ENCODE measurements around the gene TBC1D5.
A peak's percentile ranks its signal among the peaks of the same experiment; 100 is the strongest.
"Not testable (repeated sequence)": the region's sequence is repeated elsewhere in the genome, so short reads cannot be mapped to it uniquely, and the experiment has no call there.

Gene TBC1D5

GRCh38 chr3:17742102-17742879 lies at the start of gene TBC1D5:
Gene TBC1D5 (minus strand): TSS chr3:17742631. CDS start chr3:17508570, 234,061 bp downstream.
- peak; percentile 96 for DNase-seq

GRCh38 chr3:17783426-17783825 lies 41.0 kb upstream of the TBC1D5 start:
- no peak for DNase-seq

- no peak for DNase-seq
Measured at GRCh38 chr3:17782751-17783150, 40.3 kb upstream of the TBC1D5 start.

- DNase-seq: not testable (repeated sequence)
Measured at GRCh38 chr3:17780369-17780768, 37.9 kb upstream of the TBC1D5 start.

GRCh38 chr3:17779304-17780250 lies 37.1 kb upstream of the TBC1D5 start:
- DNase-seq: not testable (repeated sequence)

- DNase-seq: not testable (repeated sequence)
Measured at GRCh38 chr3:17777326-17777725, 34.9 kb upstream of the TBC1D5 start.

GRCh38 chr3:17775073-17775472 lies 32.6 kb upstream of the TBC1D5 start:
- no peak for DNase-seq

- not testable (repeated sequence) for DNase-seq
Measured at GRCh38 chr3:17774180-17774910, 31.9 kb upstream of the TBC1D5 start.

- DNase-seq: no peak
Measured at GRCh38 chr3:17772556-17772955, 30.1 kb upstream of the TBC1D5 start.

- DNase-seq: no peak
Measured at GRCh38 chr3:17771177-17772017, 29.0 kb upstream of the TBC1D5 start.

GRCh38 chr3:17770682-17771081 lies 28.3 kb upstream of the TBC1D5 start:
- no peak for DNase-seq

GRCh38 chr3:17765819-17766472 lies 23.5 kb upstream of the TBC1D5 start:
- DNase-seq: no peak

GRCh38 chr3:17761563-17761962 lies 19.1 kb upstream of the TBC1D5 start:
- no peak for DNase-seq

GRCh38 chr3:17759901-17760300 lies 17.5 kb upstream of the TBC1D5 start:
- no peak for DNase-seq

GRCh38 chr3:17755836-17756235 lies 13.4 kb upstream of the TBC1D5 start:
- DNase-seq: no peak

- DNase-seq: no peak
Measured at GRCh38 chr3:17753632-17753992, 11.2 kb upstream of the TBC1D5 start.

- no peak for DNase-seq
Measured at GRCh38 chr3:17752876-17753631, 10.6 kb upstream of the TBC1D5 start.

- DNase-seq: no peak
Measured at GRCh38 chr3:17752436-17752835, 10.0 kb upstream of the TBC1D5 start.

- DNase-seq: no peak
Measured at GRCh38 chr3:17749705-17750293, 7.4 kb upstream of the TBC1D5 start.

- no peak for DNase-seq
Measured at GRCh38 chr3:17749281-17749680, 6.8 kb upstream of the TBC1D5 start.

- DNase-seq: no peak
Measured at GRCh38 chr3:17747890-17748247, 5.4 kb upstream of the TBC1D5 start.

Data from NCI-H2029 treated with DMSO at 0.1 percent for 48 hours (cell line).